ENCODE measurements around the gene CTAG1A. TPM values are rescaled to one million over a fixed set of nuclear protein-coding genes. Genes with fewer than 3 reads are reported as not detected.
"Not testable (repeated sequence)": the region's sequence is repeated elsewhere in the genome, so short reads cannot be mapped to it uniquely, and the experiment has no call there.

The CTAG1A gene
- polyA plus RNA-seq, 3 donors = 0.51 TPM; not detected in 2

GRCh38 chrX:154603438-154604430 lies 18.8 kb downstream of the CTAG1A start:
- no peak overlapping the region for H3K27ac ChIP-seq (ENCODE audit: low read depth, low read length)
- WGBS, 3 donors = 76 to 81% (median 78%) methylated on average over 11 to 13 of the region's 13 CpGs

- WGBS, 3 donors = 70 to 92% (median 83%) methylated on average over 6 of the region's 6 CpGs
- no peak overlapping the region for H3K27ac ChIP-seq (ENCODE audit: low read depth, low read length)
Measured at GRCh38 chrX:154605566-154605965, 20.6 kb downstream of the CTAG1A start.

- no peak overlapping the region for H3K27ac ChIP-seq (ENCODE audit: low read depth, low read length)
- WGBS, 3 donors = 57 to 63% (median 63%) methylated on average over 6 of the region's 6 CpGs
Measured at GRCh38 chrX:154607370-154607769, 22.4 kb downstream of the CTAG1A start.

DNA sequence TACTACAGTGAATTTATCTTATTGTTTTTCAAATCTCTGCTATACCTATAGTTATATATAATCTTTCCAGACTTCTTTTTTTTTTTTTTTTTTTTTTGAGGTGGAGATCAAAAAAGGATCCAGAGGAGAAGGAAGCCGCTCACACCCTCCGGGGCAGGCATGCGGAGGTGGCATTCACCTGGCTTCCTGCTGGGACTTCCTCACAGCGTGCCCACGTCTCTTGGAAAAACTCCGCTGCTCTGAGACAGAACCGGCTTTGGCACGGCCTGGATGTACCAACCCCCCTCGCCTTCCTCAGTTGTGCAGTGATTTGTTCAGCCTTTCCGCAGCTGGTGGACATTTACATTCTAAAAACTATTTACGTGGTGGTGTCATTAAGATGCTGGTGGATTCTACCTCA lies 23.0 kb downstream of the CTAG1A start:
- 75 to 81% (median 79%) methylated on average over 9 to 10 of the region's 11 CpGs for WGBS, 3 donors
- H3K27ac ChIP-seq (ENCODE audit: low read depth, low read length) = not testable (repeated sequence)

DNA sequence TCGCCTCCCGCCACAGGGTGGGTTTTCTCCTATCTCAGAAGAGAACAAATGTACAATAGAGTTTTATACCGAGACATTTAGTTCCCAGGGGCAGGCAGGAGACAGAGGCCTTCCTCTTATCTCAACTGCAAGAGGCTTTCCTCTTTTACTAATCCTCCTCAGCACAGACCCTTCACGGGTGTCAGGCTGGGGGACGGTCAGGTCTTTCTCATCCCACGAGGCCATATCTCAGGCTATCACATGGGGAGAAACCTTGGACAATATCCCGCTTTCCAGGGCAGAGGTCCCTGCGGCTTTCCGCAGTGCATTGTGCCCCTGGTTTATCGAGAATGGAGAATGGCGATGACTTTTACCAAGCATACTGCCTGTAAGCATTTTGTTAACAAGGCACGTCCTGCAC lies 23.9 kb downstream of the CTAG1A start:
- not testable (repeated sequence) for H3K27ac ChIP-seq (ENCODE audit: low read depth, low read length)
- 70 to 76% (median 73%) methylated on average over 12 of the region's 12 CpGs for WGBS, 3 donors

DNA sequence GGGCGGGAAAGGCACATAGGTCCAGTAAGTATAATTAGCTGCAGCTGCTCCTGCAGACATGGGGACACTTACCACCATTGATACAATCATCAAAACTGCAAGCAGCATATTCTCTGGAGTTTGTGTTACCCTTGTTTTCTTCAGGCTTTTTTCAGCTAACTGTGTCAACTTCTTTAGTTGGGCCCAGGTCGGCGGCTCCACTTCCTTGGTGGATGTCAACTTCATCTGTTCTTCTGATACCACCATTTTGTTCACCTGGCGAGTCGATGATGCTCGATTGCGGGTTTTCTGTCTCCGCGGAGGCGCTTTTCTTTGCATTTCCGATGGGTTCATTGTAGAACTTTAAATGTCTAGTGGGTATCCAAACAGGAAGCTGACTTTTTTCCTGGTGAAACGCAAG lies 26.2 kb downstream of the CTAG1A start:
- WGBS, 3 donors = 88 to 96% (median 92%) methylated on average over 12 of the region's 12 CpGs
- H3K27ac ChIP-seq (ENCODE audit: low read depth, low read length) = not testable (repeated sequence)

DNA sequence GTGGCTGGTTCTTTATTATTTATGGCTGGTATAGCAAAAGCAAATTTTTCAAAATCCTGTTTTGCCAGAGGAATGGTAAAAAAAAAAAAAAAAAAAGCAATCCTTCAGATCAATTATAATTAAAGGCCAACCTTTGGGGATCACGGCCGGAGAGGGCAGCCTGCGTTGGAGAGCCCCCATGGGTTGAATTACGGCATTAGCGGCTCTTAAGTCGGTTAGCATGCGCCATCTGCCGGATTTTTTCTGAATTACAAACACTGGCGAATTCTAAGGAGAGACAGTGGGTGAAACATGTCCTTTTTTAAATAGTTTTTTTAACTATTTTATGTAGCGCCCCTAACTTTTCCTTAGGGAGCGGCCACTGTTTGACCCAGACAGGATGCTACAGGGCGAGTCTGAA lies 28.7 kb downstream of the CTAG1A start:
- WGBS, 3 donors = 11 to 26% (median 18%) methylated on average over 4 to 5 of the region's 12 CpGs
- H3K27ac ChIP-seq (ENCODE audit: low read depth, low read length) = not testable (repeated sequence)

GRCh38 chrX:154619182-154619581 lies 34.2 kb downstream of the CTAG1A start, which contains the start of gene CTAG1B:
TSS of gene CTAG1B (minus strand) at chrX:154619282. CDS start at chrX:154619218, 64 bp downstream.
- no CpG with 5 or more reads among the region's 28 CpGs for WGBS, 3 donors
- H3K27ac ChIP-seq (ENCODE audit: low read depth, low read length) = not testable (repeated sequence)

- H3K27ac ChIP-seq (ENCODE audit: low read depth, low read length) = not testable (repeated sequence)
- WGBS, 3 donors = 0 to 29% (median 24%) methylated on average over 1 to 3 of the region's 11 CpGs
Measured at GRCh38 chrX:154620767-154621414, 36.0 kb downstream of the CTAG1A start.

DNA sequence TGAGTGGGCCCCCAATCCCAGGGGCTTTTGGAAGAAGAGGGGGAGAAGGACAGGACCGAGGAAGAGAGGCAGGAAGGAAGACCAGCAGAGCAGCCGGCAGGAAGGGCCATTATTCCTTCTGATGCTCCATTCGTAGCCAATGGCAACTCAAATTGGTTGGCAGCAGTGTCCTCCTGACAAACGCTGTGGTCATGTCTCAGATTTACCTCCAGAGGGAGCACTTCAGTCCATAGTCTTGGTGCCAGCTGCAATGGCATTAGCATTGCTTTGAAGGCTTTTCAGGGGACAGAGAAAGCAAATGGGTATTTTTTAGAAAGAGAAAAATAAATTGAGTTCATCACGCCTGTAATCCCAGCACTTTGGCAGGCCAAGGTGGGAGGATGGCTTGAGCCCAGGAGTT lies 44.0 kb downstream of the CTAG1A start:
- H3K27ac ChIP-seq (ENCODE audit: low read depth, low read length) = not testable (repeated sequence)
- WGBS, 3 donors = no CpG with 5 or more reads among the region's 5 CpGs

DNA sequence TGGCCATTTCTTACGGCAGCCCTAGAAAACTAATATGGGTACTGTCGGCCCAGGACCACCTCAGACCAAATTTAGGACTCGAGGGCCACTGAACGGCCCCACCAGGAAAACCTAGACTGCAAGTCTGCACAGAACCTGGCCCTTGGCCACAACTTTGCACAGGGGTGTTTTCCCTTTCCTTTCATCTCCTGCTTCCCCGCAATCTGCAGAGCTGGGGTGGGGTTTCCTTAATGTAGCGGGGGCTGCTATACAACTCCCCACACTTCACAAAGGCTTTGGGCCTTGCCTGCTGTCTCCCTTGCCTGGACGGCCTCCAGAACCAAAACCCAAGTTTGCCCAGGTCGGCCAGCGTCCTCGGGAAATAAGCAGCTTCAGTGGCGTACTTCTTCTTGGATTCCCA lies 46.0 kb downstream of the CTAG1A start:
- not testable (repeated sequence) for H3K27ac ChIP-seq (ENCODE audit: low read depth, low read length)
- no CpG with 5 or more reads among the region's 11 CpGs for WGBS, 3 donors

- no CpG with 5 or more reads among the region's 11 CpGs for WGBS, 3 donors
Measured at GRCh38 chrX:154633661-154634060, 48.7 kb downstream of the CTAG1A start.

More at GRCh38 chrX:154633661-154634060, 48.7 kb downstream of the CTAG1A start:
- H3K27ac ChIP-seq (ENCODE audit: low read depth, low read length) = not testable (repeated sequence)

Other genes with a start within 250 kb of the CTAG1A start
- gene FLNA, start 210.5 kb upstream of the CTAG1A start, polyA plus RNA-seq = 100 to 1,000 TPM; 118 to 552 (median 446) TPM
- 100 to 1,000 TPM in 1 of 3 donors, 10 to 100 TPM in 2; 66.4 to 115 (median 90.5) TPM for gene EMD, start 205.8 kb upstream of the CTAG1A start, polyA plus RNA-seq
- gene RPL10, start 186.8 kb upstream of the CTAG1A start, polyA plus RNA-seq = 1,000 to 10,000 TPM; 6,483 to 8,176 (median 7,781) TPM
- 10 to 100 TPM in 2 of 3 donors, 1 to 10 TPM in 1; 7.5 to 26.6 (median 18.6) TPM for gene DNASE1L1, start 175.9 kb upstream of the CTAG1A start, polyA plus RNA-seq
- gene TAFAZZIN, start 173.6 kb upstream of the CTAG1A start, polyA plus RNA-seq = 10 to 100 TPM; 22.4 to 45.8 (median 35.2) TPM
- gene ATP6AP1, start 156.5 kb upstream of the CTAG1A start, polyA plus RNA-seq = 10 to 100 TPM; 30.9 to 68.7 (median 45.9) TPM
- gene GDI1, start 148.0 kb upstream of the CTAG1A start, polyA plus RNA-seq = 10 to 100 TPM; 50.7 to 95.3 (median 94.8) TPM
- 100 to 1,000 TPM in 2 of 3 donors, 10 to 100 TPM in 1; 52.0 to 111 (median 106) TPM for gene FAM50A, start 141.0 kb upstream of the CTAG1A start, polyA plus RNA-seq
- gene PLXNA3, start 126.9 kb upstream of the CTAG1A start, polyA plus RNA-seq = 10 to 100 TPM in 1 of 3 donors, 1 to 10 TPM in 2; 6.3 to 11.6 (median 9.7) TPM
- gene LAGE3, start 105.9 kb upstream of the CTAG1A start, polyA plus RNA-seq = 10 to 100 TPM; 20.6 to 30.0 (median 23.1) TPM
- 10 to 100 TPM; 20.6 to 35.4 (median 24.3) TPM for gene UBL4A, start 98.5 kb upstream of the CTAG1A start, polyA plus RNA-seq
- 10 to 100 TPM; 19.4 to 26.7 (median 25.0) TPM for gene SLC10A3, start 94.5 kb upstream of the CTAG1A start, polyA plus RNA-seq
- 10 to 100 TPM; 48.9 to 61.5 (median 49.3) TPM for gene FAM3A, start 68.9 kb upstream of the CTAG1A start, polyA plus RNA-seq
- gene G6PD, start 38.3 kb upstream of the CTAG1A start, polyA plus RNA-seq = 10 to 100 TPM; 17.6 to 88.4 (median 33.6) TPM
- 10 to 100 TPM; 10.6 to 29.0 (median 20.2) TPM for gene IKBKG, start 37.5 kb upstream of the CTAG1A start, polyA plus RNA-seq
- gene CTAG1B, start 34.1 kb downstream of the CTAG1A start, polyA plus RNA-seq = under 1 TPM in 1 of 3 donors, not detected in 2; 0.59 TPM
- gene CTAG2, start 68.4 kb downstream of the CTAG1A start, polyA plus RNA-seq = 1 to 10 TPM in 1 of 3 donors, not detected in 2; 8.5 TPM
- 1 to 10 TPM in 2 of 3 donors, under 1 TPM in 1; 0.85 to 2.9 (median 2.7) TPM for gene GAB3, start 165.9 kb downstream of the CTAG1A start, polyA plus RNA-seq
- gene DKC1, start 177.7 kb downstream of the CTAG1A start, polyA plus RNA-seq = 10 to 100 TPM; 21.1 to 41.8 (median 26.5) TPM
- gene MPP1, start 220.4 kb downstream of the CTAG1A start, polyA plus RNA-seq = 10 to 100 TPM; 15.3 to 36.1 (median 29.2) TPM
- gene SMIM9, start 249.5 kb downstream of the CTAG1A start, polyA plus RNA-seq = not detected